SU-DHL-6 (cell line): Measurements from ENCODE around the gene CCL21.

Experiments
- H2AFZ ChIP-seq: fragments of 200-600 bp; sonication (generic); 2 replicates; pipeline ENCODE4 v1.6.1; 2014; ENCODE audit warnings: low read depth, mild to moderate bottlenecking, moderate library complexity, mixed read lengths, antibody characterized with exemption, low read length; ENCODE audit not compliant: severe bottlenecking
- H3F3A ChIP-seq: fragments of 200-600 bp; shearing (Covaris generic); 2 replicates; pipeline ENCODE4 v1.6.0; 2016; ENCODE audit warnings: antibody characterized with exemption, mild to moderate bottlenecking; ENCODE audit not compliant: insufficient read depth
- H3K27ac ChIP-seq: fragments of 200-600 bp; sonication (generic); 2 replicates; pipeline ENCODE4 v1.5.1; 2016; ENCODE audit warnings: low read depth, mild to moderate bottlenecking, low read length, moderate library complexity, mixed read lengths
- H3K27me3 ChIP-seq: fragments of 200-600 bp; sonication (generic), shearing (Covaris generic); 2 replicates; pipeline ENCODE4 v1.6.0; 2014; ENCODE audit warnings: mild to moderate bottlenecking, low read length
- H3K36me3 ChIP-seq: fragments of 200-600 bp; sonication (generic); 2 replicates; pipeline ENCODE4 v1.6.1; 2014; ENCODE audit warnings: mild to moderate bottlenecking, low read length, mixed read lengths
- H3K4me2 ChIP-seq: fragments of 300-600, 200-600 bp; shearing (Covaris generic), sonication (generic); 2 replicates; pipeline ENCODE4 v1.6.0; 2014; ENCODE audit warnings: low read length, low read depth, mild to moderate bottlenecking; ENCODE audit not compliant: poor library complexity, severe bottlenecking
- H3K4me3 ChIP-seq: fragments of 200-600 bp; sonication (generic); 2 replicates; pipeline ENCODE4 v1.5.1; 2014; ENCODE audit warnings: antibody characterized with exemption, low read length, mild to moderate bottlenecking, mixed read lengths; ENCODE audit not compliant: insufficient read depth, poor library complexity, severe bottlenecking
- H3K79me2 ChIP-seq: fragments of 200-600 bp; sonication (generic); 2 replicates; pipeline ENCODE4 v1.6.1; 2014; ENCODE audit warnings: mild to moderate bottlenecking, low read length, moderate library complexity; ENCODE audit not compliant: insufficient read depth
- H3K9ac ChIP-seq: fragments of 200-600 bp; sonication (generic); 2 replicates; pipeline ENCODE4 v1.7.0; 2014; ENCODE audit warnings: mild to moderate bottlenecking, low read length
- H3K9me2 ChIP-seq: fragments of 200-600 bp; sonication (generic); replicated peaks from 2 replicates; pipeline ENCODE4 v1.6.1; 2014; ENCODE audit warnings: low read length; ENCODE audit not compliant: insufficient read depth
- H3K9me3 ChIP-seq: fragments of 200-600 bp; sonication (generic); 2 replicates; pipeline ENCODE4 v1.6.1; 2014; ENCODE audit warnings: low read length, mixed read lengths; ENCODE audit not compliant: insufficient read depth
- H4K20me1 ChIP-seq: fragments of 200-600 bp; sonication (generic); 2 replicates; pipeline ENCODE4 v1.6.1; 2014; ENCODE audit warnings: low read depth, mild to moderate bottlenecking, antibody characterized with exemption, low read length, moderate library complexity, mixed read lengths
- CTCF ChIP-seq: fragments of 200-600 bp; sonication (generic); IDR thresholded peaks from one replicate; pipeline ENCODE4 v1.5.1; 2017; ENCODE audit warnings: antibody characterized with exemption, mild to moderate bottlenecking, low read length, moderate library complexity; ENCODE audit not compliant: insufficient read depth, poor library complexity, severe bottlenecking
- EZH2phosphoT487 ChIP-seq: fragments of 200-600 bp; sonication (generic), shearing (Covaris generic); conservative IDR thresholded peaks from 2 replicates; pipeline ENCODE4 v1.6.1; 2018; ENCODE audit warnings: mild to moderate bottlenecking, antibody characterized with exemption, low read length, moderate library complexity, mixed read lengths

Gene CCL21

GRCh38 chr9:34717996-34718614 is 8.2 kb upstream of the CCL21 start:
- H3K4me2 ChIP-seq, result no peak overlapping the region
- H3K27me3 ChIP-seq, result no peaks in the 10 kb centered on the region
- no peak overlapping the region for H3K9ac ChIP-seq
- H3K36me3 ChIP-seq, result no peaks in the 10 kb centered on the region
- no peaks in the 10 kb centered on the region for H4K20me1 ChIP-seq
- H3K4me3 ChIP-seq, result no peak overlapping the region
- no peaks in the 10 kb centered on the region for H3K9me3 ChIP-seq
- no peaks in the 10 kb centered on the region for H3F3A ChIP-seq
- H3K9me2 ChIP-seq, result no peaks in the 10 kb centered on the region
- no peaks in the 10 kb centered on the region for H3K79me2 ChIP-seq
- no peak for TF ChIP-seq EZH2phosphoT487
- no peak for TF ChIP-seq CTCF
- H2AFZ ChIP-seq, result no peak overlapping the region
- no peak overlapping the region for H3K27ac ChIP-seq

- H4K20me1 ChIP-seq, result no peaks in the 10 kb centered on the region
- H3K27ac ChIP-seq, result no peak overlapping the region
Measured at GRCh38 chr9:34716711-34717110, 6.8 kb upstream of the CCL21 start.

GRCh38 chr9:34715639-34716215 is 5.8 kb upstream of the CCL21 start:
- no peaks in the 10 kb centered on the region for H3K27me3 ChIP-seq
- no peaks in the 10 kb centered on the region for H3K9me3 ChIP-seq
- no peaks in the 10 kb centered on the region for H4K20me1 ChIP-seq
- H3K4me3 ChIP-seq, result no peak overlapping the region
- H3K27ac ChIP-seq, result no peak overlapping the region
- no peak for TF ChIP-seq EZH2phosphoT487
- no peak for TF ChIP-seq CTCF
- H3F3A ChIP-seq, result no peaks in the 10 kb centered on the region
- no peak overlapping the region for H3K4me2 ChIP-seq
- H3K36me3 ChIP-seq, result no peaks in the 10 kb centered on the region
- H3K9ac ChIP-seq, result no peak overlapping the region
- no peaks in the 10 kb centered on the region for H3K79me2 ChIP-seq
- no peaks in the 10 kb centered on the region for H3K9me2 ChIP-seq
- no peak overlapping the region for H2AFZ ChIP-seq

More at GRCh38 chr9:34716711-34717110, 6.8 kb upstream of the CCL21 start:
- H3K36me3 ChIP-seq, result no peaks in the 10 kb centered on the region
- H3K4me3 ChIP-seq, result no peak overlapping the region
- no peak overlapping the region for H3K9ac ChIP-seq
- no peak overlapping the region for H2AFZ ChIP-seq
- no peak overlapping the region for H3K4me2 ChIP-seq
- no peak for TF ChIP-seq EZH2phosphoT487
- no peak for TF ChIP-seq CTCF
- H3K9me2 ChIP-seq, result no peaks in the 10 kb centered on the region
- H3K27me3 ChIP-seq, result no peaks in the 10 kb centered on the region
- H3F3A ChIP-seq, result no peaks in the 10 kb centered on the region
- no peaks in the 10 kb centered on the region for H3K9me3 ChIP-seq
- no peaks in the 10 kb centered on the region for H3K79me2 ChIP-seq
